KMS-11 (cell line): Measurements from ENCODE around the gene PMM2.

Experiments used
- H2AFZ ChIP-seq: fragments of 200-600 bp; sonication (generic); 2 replicates; pipeline ENCODE4 v1.6.1; 2016; ENCODE audit warnings: antibody characterized with exemption, mixed run types, low read depth
- H3K27ac ChIP-seq: fragments of 200-600 bp; sonication (generic); 2 replicates; pipeline ENCODE4 v1.6.1; 2016; ENCODE audit warnings: mild to moderate bottlenecking, mixed run types
- H3K27me3 ChIP-seq: fragments of 200-600 bp; sonication (generic); 2 replicates; pipeline ENCODE4 v1.6.1; 2017; ENCODE audit warnings: mild to moderate bottlenecking, low read depth, mixed run types, moderate library complexity; ENCODE audit not compliant: insufficient read depth
- H3K36me3 ChIP-seq: fragments of 200-600 bp; sonication (generic); 2 replicates; pipeline ENCODE4 v1.6.1; 2017; ENCODE audit warnings: mild to moderate bottlenecking, mixed run types; ENCODE audit not compliant: insufficient read depth
- H3K4me1 ChIP-seq: fragments of 200-600 bp; sonication (generic); 2 replicates; pipeline ENCODE4 v1.6.1; 2016; ENCODE audit warnings: mild to moderate bottlenecking, low read depth, mixed run types; ENCODE audit not compliant: poor library complexity, severe bottlenecking
- H3K4me2 ChIP-seq: fragments of 200-600 bp; sonication (generic); 2 replicates; pipeline ENCODE4 v1.7.0; 2016; ENCODE audit warnings: mild to moderate bottlenecking, mixed run types
- H3K4me3 ChIP-seq: fragments of 200-600 bp; sonication (generic); IDR thresholded peaks from 2 replicates; pipeline ENCODE4 v1.6.1; 2017; ENCODE audit warnings: low read depth, low read length, mixed read lengths; ENCODE audit not compliant: insufficient read depth
- H3K79me2 ChIP-seq: fragments of 200-600 bp; sonication (generic); 2 replicates; pipeline ENCODE4 v1.6.1; 2016; ENCODE audit warnings: low read depth, mixed run types; ENCODE audit not compliant: insufficient read depth
- H3K9ac ChIP-seq: fragments of 200-600 bp; sonication (generic); 2 replicates; pipeline ENCODE4 v1.6.1; 2016; ENCODE audit warnings: mild to moderate bottlenecking, mixed run types
- H4K20me1 ChIP-seq: fragments of 200-600 bp; sonication (generic); 2 replicates; pipeline ENCODE4 v1.6.1; 2016; ENCODE audit warnings: mild to moderate bottlenecking, mixed run types; ENCODE audit not compliant: insufficient read depth
- CTCF ChIP-seq: fragments of 200-600 bp; sonication (generic); conservative IDR thresholded peaks from 2 replicates; pipeline ENCODE4 v1.6.1; 2017; ENCODE audit warnings: low read depth, mild to moderate bottlenecking, antibody characterized with exemption, low read length, moderate library complexity, mixed read lengths

The PMM2 gene

DNA sequence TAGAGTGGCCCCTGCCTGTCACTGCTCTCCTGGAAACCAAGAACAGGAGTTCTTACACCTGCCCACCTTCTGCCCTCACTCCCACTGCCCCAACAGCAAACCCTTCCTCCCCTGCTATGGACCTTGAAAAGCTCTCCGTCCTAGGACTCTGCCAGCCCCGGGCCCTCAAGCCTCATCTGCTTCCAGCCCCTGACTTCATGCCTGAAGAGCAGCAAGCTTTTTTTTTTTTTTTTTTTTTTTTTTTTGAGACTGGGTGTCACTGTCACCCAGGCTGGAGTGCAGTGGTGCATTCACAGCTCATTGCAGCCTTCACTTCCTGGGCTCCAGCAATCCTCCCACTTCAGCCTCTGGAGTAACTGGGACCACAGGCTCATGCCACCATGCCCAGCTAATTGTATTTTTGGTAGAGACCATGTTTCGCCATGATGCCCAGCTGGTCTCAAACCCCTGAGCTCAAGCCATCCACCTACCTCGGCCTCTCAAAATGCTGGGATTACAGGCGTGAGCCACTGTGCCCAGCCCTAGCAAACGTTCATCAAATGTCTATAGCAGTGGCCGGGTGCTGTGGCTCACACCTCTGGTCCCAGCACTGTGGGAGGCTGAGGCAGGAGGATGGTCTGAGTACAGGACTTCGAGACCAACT lies 54.2 kb downstream of the PMM2 start:
- Histone ChIP-seq H3K27ac (no peak overlapping the region), H3K4me2 (no peak overlapping the region), H3K36me3 (peaks cover 8% of the 10 kb centered on the region; the same call in 1 of the 2 replicates), H3K9ac (no peak overlapping the region), H3K4me1 (peaks cover 6% of the 10 kb centered on the region), H3K27me3 (no peaks in the 10 kb centered on the region), H2AFZ (no peak overlapping the region), H3K79me2 (no peaks in the 10 kb centered on the region; the same call in 1 of the 2 replicates), H3K4me3 (no peak overlapping the region), H4K20me1 (peaks cover 5% of the 10 kb centered on the region; the same call in 1 of the 2 replicates)
- no peak for TF ChIP-seq CTCF

DNA sequence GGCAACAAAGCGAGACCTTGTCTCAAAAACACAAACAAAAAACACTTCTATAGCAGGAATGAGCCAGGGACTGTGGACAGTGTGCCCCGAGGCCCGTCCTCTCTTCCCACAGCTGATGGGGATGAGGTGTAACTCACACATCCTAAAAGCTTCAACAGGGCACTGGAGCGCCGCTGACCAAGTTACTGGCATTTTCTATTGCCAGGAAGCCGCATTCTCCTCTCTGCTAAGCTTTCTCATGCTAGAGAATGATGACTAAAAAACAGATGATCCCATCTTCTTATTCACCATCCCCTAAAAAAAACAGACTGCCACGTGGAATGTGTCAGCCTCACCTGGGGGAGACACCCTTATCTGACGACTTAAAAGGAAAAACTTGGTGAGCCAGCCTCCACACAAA lies 54.9 kb downstream of the PMM2 start:
- H3K27ac ChIP-seq, result no peak overlapping the region

GRCh38 chr16:8853150-8853549 lies 55.5 kb downstream of the PMM2 start:
- H3K36me3 ChIP-seq, result peaks cover 8% of the 10 kb centered on the region; the same call in 1 of the 2 replicates
- H3K4me2 ChIP-seq, result no peak overlapping the region
- TF ChIP-seq CTCF, result no peak
- H4K20me1 ChIP-seq, result no peaks in the 10 kb centered on the region
- H3K4me3 ChIP-seq, result no peak overlapping the region
- H3K9ac ChIP-seq, result no peak overlapping the region
- H3K79me2 ChIP-seq, result no peaks in the 10 kb centered on the region; the same call in 1 of the 2 replicates
- no peaks in the 10 kb centered on the region for H3K27me3 ChIP-seq
- H3K4me1 ChIP-seq, result peaks cover 6% of the 10 kb centered on the region
- H3K27ac ChIP-seq, result no peak overlapping the region
- H2AFZ ChIP-seq, result no peak overlapping the region

More for the DNA sequence above, 54.9 kb downstream of the PMM2 start:
- Histone ChIP-seq H3K27me3 (no peaks in the 10 kb centered on the region), H3K79me2 (no peaks in the 10 kb centered on the region; the same call in 1 of the 2 replicates), H3K9ac (no peak overlapping the region), H3K4me3 (no peak overlapping the region), H4K20me1 (no peaks in the 10 kb centered on the region), H3K36me3 (peaks cover 8% of the 10 kb centered on the region; the same call in 1 of the 2 replicates), H2AFZ (no peak overlapping the region), H3K4me2 (no peak overlapping the region), H3K4me1 (peaks cover 6% of the 10 kb centered on the region)
- TF ChIP-seq CTCF, result no peak

- Histone ChIP-seq H3K4me2 (no peak overlapping the region), H3K27me3 (no peaks in the 10 kb centered on the region), H3K36me3 (peaks cover 8% of the 10 kb centered on the region; the same call in 1 of the 2 replicates), H3K79me2 (peaks cover 3% of the 10 kb centered on the region; the same call in 1 of the 2 replicates), H2AFZ (no peak overlapping the region), H4K20me1 (no peaks in the 10 kb centered on the region), H3K4me1 (peaks cover 6% of the 10 kb centered on the region), H3K27ac (no peak overlapping the region), H3K9ac (no peak overlapping the region), H3K4me3 (no peak overlapping the region)
- TF ChIP-seq CTCF, result no peak
These were observed 56.0 kb downstream of the PMM2 start for GRCh38 chr16:8853611-8854010.
